Hepatocyte (in vitro differentiated cells): ENCODE measurements around the gene EIF3B. TPM values are rescaled to one million over a fixed set of nuclear protein-coding genes. Genes with fewer than 3 reads are reported as not detected.
"Not testable (repeated sequence)": the region's sequence is repeated elsewhere in the genome, so short reads cannot be mapped to it uniquely, and the experiment has no call there.

Source experiments
- DNase-seq: peaks from one replicate; pipeline ENCODE4 v3.0.0-alpha.2; 2016; ENCODE audit warnings: low spot score
- H2AFZ ChIP-seq: fragments of 200-600 bp; sonication (generic); 2 replicates; pipeline ENCODE4 v1.6.0; 2016; ENCODE audit warnings: antibody characterized with exemption, mild to moderate bottlenecking
- H3K27ac ChIP-seq: fragments of 200-600 bp; sonication (generic); 2 replicates; pipeline ENCODE4 v1.5.1; 2016; ENCODE audit warnings: mild to moderate bottlenecking
- H3K27me3 ChIP-seq: fragments of 200-600 bp; sonication (generic); 2 replicates; pipeline ENCODE4 v1.6.1; 2016
- H3K36me3 ChIP-seq: fragments of 200-600 bp; sonication (generic); replicated peaks from 2 replicates; pipeline ENCODE4 v1.5.1; 2016; ENCODE audit warnings: low read depth; ENCODE audit not compliant: insufficient read depth
- H3K4me1 ChIP-seq: fragments of 200-600 bp; sonication (generic); 2 replicates; pipeline ENCODE4 v1.5.1; 2016; ENCODE audit warnings: mild to moderate bottlenecking, moderate library complexity; ENCODE audit not compliant: insufficient read depth
- H3K4me2 ChIP-seq: fragments of 200-600 bp; sonication (generic); 2 replicates; pipeline ENCODE4 v1.6.0; 2016
- H3K4me3 ChIP-seq: fragments of 200-600 bp; sonication (generic); 2 replicates; pipeline ENCODE4 v1.5.1; 2016; ENCODE audit warnings: mild to moderate bottlenecking
- H3K79me2 ChIP-seq: fragments of 200-600 bp; sonication (generic); 2 replicates; pipeline ENCODE4 v1.6.0; 2017; ENCODE audit warnings: mild to moderate bottlenecking
- H3K9me2 ChIP-seq: fragments of 200-600 bp; sonication (generic); replicated peaks from 2 replicates; pipeline ENCODE4 v1.6.0; 2017; ENCODE audit warnings: mild to moderate bottlenecking; ENCODE audit not compliant: insufficient read depth
- H3K9me3 ChIP-seq: fragments of 200-600 bp; sonication (generic); 2 replicates; pipeline ENCODE4 v1.5.1; 2016; ENCODE audit warnings: low read depth, mild to moderate bottlenecking
- H4K20me1 ChIP-seq: fragments of 200-600 bp; sonication (generic); 2 replicates; pipeline ENCODE4 v1.6.0; 2016; ENCODE audit warnings: mild to moderate bottlenecking; ENCODE audit not compliant: insufficient read depth, poor library complexity, severe bottlenecking
- CTCF ChIP-seq: fragments of 200-600 bp; sonication (generic); IDR thresholded peaks from 2 replicates; pipeline ENCODE4 v1.5.1; 2016; ENCODE audit warnings: antibody characterized with exemption, mild to moderate bottlenecking; ENCODE audit not compliant: poor library complexity
- EZH2 ChIP-seq: fragments of 200-600 bp; sonication (generic); IDR thresholded peaks from 2 replicates; pipeline ENCODE4 v1.6.1; 2016; ENCODE audit warnings: antibody characterized with exemption, mild to moderate bottlenecking, borderline replicate concordance
- EZH2phosphoT487 ChIP-seq: fragments of 200-600 bp; sonication (generic); IDR thresholded peaks from one replicate; pipeline ENCODE4 v1.6.1; 2018; ENCODE audit warnings: antibody characterized with exemption, mild to moderate bottlenecking, low read depth, moderate library complexity; ENCODE audit not compliant: unreplicated experiment, severe bottlenecking
- WGBS: methylation state at CpG from one replicate; pipeline ENCODE4 v1.1.6; 2016; ENCODE audit warnings: low lambda C conversion rate; ENCODE audit errors: missing lambda C conversion rate; 5-methylcytosine and 5-hydroxymethylcytosine counted together
- polyA plus RNA-seq: library from polyadenylated mRNA; unstranded; fragments of >200 nt; fragmentation: Nextera tagmentation; extraction: Ambion mirVana; gene quantifications from 2 replicates; pipeline ENCODE4 v1.2.1, GENCODE V29; 2016
- total RNA-seq: library from RNA; depleted of rRNA; stranded (reverse); fragments of >200 nt; gene quantifications from 2 replicates; pipeline ENCODE4 v1.2.3, GENCODE V29; 2014

The EIF3B gene
- total and polyA plus RNA-seq, 2 experiments from 2014 or later, result 122 to 145 TPM

DNA sequence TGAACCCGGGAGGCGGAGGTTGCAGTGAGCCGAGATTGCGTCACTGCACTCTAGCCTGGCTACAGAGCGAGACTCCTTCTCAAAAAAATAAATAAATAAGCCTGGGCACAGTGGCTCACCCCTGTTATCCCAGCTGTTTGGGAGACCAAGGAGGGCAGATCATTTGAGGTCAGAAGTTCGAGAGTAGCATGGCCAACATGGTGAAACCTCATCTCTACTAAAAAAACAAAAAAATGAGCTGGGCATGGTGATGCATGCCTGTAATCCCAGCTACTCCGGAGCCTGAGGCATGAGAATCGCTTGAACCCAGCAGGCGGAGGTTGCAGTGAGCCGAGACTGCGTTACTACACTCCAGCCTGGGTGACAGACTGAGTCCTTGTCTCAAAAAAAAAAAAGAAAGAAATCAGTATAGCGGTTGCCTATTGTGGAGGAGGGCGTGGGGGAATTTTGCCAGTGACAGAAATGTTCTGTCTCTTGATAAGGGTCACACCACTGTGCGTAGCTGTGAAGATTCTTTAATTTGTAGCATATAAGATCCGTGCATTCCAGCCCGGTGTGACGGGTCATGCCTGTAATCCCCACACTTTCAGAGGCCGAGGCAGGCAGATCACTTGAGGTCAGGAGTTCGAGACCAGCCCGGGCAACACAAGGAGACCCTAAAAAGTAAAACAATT, 17.9 kb upstream of the EIF3B start:
- Histone ChIP-seq H3K9me3 (no peaks in the 10 kb centered on the region), H3K4me3 (no peak overlapping the region), H3K9me2 (no peaks in the 10 kb centered on the region), H3K79me2 (no peaks in the 10 kb centered on the region), H3K4me2 (no peak overlapping the region), H2AFZ (no peak overlapping the region), H3K36me3 (no peaks in the 10 kb centered on the region), H3K27ac (no peak overlapping the region), H4K20me1 (no peaks in the 10 kb centered on the region), H3K4me1 (no peaks in the 10 kb centered on the region), H3K27me3 (no peaks in the 10 kb centered on the region)
- WGBS, result 95% methylated on average over 20 of the region's 20 CpGs
- TF ChIP-seq EZH2, result no peak
- TF ChIP-seq EZH2phosphoT487, result no peak
- no peak for TF ChIP-seq CTCF
- DNase-seq, result no peak

DNA sequence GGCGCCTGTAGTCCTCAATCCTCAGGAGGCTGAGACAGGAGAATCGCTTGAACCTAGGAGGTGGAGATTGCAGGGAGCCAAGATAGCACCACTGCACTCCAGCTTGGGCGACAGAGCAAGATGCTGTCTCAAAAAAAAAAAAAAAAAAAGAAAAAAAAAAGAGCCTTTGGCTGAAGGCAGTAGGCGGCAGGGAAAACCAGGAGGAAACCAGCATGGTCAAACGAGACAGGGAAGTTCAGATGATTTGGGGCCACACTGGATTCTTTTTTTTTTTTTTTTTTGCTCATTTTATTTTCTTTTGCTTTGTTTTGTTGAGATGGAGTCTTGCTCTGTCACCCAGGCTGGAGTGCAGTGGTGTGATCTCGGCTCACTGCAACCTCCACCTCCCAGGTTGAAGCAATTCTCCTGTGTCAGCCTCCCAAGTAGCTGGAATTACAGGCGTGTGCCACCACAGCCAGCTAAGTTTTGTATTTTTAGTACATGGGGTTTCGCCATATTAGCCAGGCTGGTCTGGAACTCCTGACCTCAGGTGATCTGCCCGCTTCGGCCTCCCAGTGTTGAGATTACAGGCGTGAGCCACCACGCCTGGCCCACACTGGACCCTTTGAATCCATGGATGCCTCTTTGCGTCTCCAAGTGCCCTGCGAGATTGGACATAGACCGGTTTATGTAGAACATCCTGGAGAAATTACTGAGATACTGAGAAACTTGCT, 7.1 kb upstream of the EIF3B start:
- not testable (repeated sequence) for H4K20me1 ChIP-seq, DNase-seq, H3K79me2 ChIP-seq, H3K27ac ChIP-seq, H3K27me3 ChIP-seq, H3K9me2 ChIP-seq, H3K4me1 ChIP-seq, H3K9me3 ChIP-seq, H3K4me3 ChIP-seq, H3K36me3 ChIP-seq
- H2AFZ ChIP-seq, result peak overlapping the region; percentile 6
- WGBS, result 93% methylated on average over 15 of the region's 15 CpGs
- H3K4me2 ChIP-seq, result peak overlapping the region; percentile 17

DNA sequence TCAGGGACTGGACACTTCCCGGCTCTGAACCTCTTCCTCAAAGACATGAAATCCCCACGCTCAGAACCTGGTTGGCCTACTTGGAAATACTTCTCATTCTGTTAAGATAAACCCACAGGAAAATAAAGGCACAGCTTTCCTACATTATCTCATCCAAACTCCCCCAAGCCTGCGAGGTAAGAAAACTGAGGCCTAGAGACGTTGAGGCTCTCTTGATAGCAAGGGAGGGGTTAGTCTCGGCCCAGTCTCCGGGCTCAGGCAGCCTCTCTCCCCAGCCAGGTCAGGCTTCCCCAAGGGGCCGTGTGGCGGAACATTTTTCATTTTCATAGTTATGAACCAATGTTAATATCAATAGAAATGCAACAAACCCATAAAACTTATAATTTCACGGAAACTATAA, 4.6 kb upstream of the EIF3B start:
- DNase-seq, result no peak
- Histone ChIP-seq H3K4me3 (no peak overlapping the region), H3K27me3 (no peaks in the 10 kb centered on the region), H3K4me2 (no peak overlapping the region), H2AFZ (no peak overlapping the region), H3K9me2 (no peaks in the 10 kb centered on the region), H4K20me1 (no peaks in the 10 kb centered on the region), H3K9me3 (no peaks in the 10 kb centered on the region), H3K27ac (no peak overlapping the region), H3K79me2 (peaks cover 14% of the 10 kb centered on the region), H3K36me3 (no peaks in the 10 kb centered on the region), H3K4me1 (peaks cover 7% of the 10 kb centered on the region)
- TF ChIP-seq EZH2phosphoT487 (no peak), CTCF (no peak), EZH2 (no peak)
- 92% methylated on average over 9 of the region's 9 CpGs for WGBS

DNA sequence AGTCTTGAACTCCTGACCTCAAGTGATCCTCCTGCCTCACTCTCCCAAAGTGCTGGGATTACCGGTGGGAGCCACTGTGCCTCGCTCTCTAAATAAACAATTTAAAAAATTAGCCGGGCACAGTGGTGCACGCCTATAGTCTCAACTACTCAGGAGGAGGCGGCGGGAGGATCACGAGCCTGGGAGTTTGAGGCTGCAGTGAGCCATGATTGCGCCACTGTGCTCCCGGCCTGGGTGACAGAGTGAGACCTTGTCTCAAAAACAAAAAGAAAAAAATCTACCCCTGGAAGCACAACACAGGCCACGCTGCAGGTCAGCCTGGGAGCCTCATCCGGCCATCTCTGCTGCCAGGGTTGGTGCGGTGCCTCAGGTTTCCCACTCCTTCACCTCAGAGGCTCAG, 3.8 kb upstream of the EIF3B start:
- Histone ChIP-seq H3K36me3 (no peaks in the 10 kb centered on the region), H4K20me1 (peaks cover 4% of the 10 kb centered on the region), H3K9me2 (no peaks in the 10 kb centered on the region), H3K79me2 (peaks cover 23% of the 10 kb centered on the region), H3K4me1 (peaks cover 7% of the 10 kb centered on the region), H3K27me3 (no peaks in the 10 kb centered on the region), H3K4me2 (no peak overlapping the region), H3K9me3 (no peaks in the 10 kb centered on the region), H3K27ac (no peak overlapping the region), H2AFZ (no peak overlapping the region), H3K4me3 (no peak overlapping the region)
- no peak for DNase-seq
- WGBS, result 90% methylated on average over 12 of the region's 12 CpGs
- TF ChIP-seq EZH2 (no peak), EZH2phosphoT487 (no peak), CTCF (no peak)
